Fibroblast of pulmonary artery (primary cell): Measurements from ENCODE around the gene MAP4K4.

Experiments
- DNase-seq: peaks from one replicate; pipeline ENCODE4 v3.0.0-alpha.2; 2010; ENCODE audit warnings: low read depth
- H3K4me3 ChIP-seq: replicated peaks from 2 replicates; pipeline ENCODE4 v1.5.1; 2011; ENCODE audit warnings: low read depth, mild to moderate bottlenecking, control low read depth, low read length, moderate library complexity
- CTCF ChIP-seq: IDR thresholded peaks from 2 replicates; pipeline ENCODE4 v1.5.1; 2011; ENCODE audit warnings: mild to moderate bottlenecking, control low read depth, low read length, inconsistent platforms; ENCODE audit errors: missing control alignments

The MAP4K4 gene

GRCh38 chr2:101788995-101789970 is 91.8 kb downstream of the MAP4K4 start:
- TF ChIP-seq CTCF, result no peak
- DNase-seq, result no peak
- no peak overlapping the region for H3K4me3 ChIP-seq

- no peak overlapping the region for H3K4me3 ChIP-seq
- DNase-seq, result peak; percentile 56
Observed at GRCh38 chr2:101790416-101790815, 92.9 kb downstream of the MAP4K4 start.

GRCh38 chr2:101790857-101791256 is 93.3 kb downstream of the MAP4K4 start:
- no peak for TF ChIP-seq CTCF
- DNase-seq, result peak; percentile 65
- no peak overlapping the region for H3K4me3 ChIP-seq

More at GRCh38 chr2:101790416-101790815, 92.9 kb downstream of the MAP4K4 start:
- TF ChIP-seq CTCF, result no peak

DNA sequence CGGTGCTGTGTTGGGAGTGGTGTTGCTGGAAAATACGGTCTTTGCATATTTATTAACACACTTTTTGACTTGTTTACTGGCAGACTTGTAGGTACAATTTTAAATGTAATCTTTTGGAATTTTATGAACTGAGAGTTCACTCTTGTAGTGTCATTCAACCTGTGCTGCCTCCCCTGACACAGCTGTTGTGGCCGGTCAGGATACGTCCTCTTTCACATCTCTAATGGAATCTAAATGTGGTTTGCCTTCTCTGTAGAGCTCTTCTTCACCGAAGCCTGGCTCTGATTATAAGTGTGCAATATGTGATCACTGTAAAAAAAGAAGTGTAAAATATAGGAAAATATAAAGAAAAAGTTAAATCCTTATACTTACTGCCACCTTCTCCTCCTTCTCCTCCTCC is 94.7 kb downstream of the MAP4K4 start:
- no peak for DNase-seq
- TF ChIP-seq CTCF, result no peak
- no peak overlapping the region for H3K4me3 ChIP-seq

DNA sequence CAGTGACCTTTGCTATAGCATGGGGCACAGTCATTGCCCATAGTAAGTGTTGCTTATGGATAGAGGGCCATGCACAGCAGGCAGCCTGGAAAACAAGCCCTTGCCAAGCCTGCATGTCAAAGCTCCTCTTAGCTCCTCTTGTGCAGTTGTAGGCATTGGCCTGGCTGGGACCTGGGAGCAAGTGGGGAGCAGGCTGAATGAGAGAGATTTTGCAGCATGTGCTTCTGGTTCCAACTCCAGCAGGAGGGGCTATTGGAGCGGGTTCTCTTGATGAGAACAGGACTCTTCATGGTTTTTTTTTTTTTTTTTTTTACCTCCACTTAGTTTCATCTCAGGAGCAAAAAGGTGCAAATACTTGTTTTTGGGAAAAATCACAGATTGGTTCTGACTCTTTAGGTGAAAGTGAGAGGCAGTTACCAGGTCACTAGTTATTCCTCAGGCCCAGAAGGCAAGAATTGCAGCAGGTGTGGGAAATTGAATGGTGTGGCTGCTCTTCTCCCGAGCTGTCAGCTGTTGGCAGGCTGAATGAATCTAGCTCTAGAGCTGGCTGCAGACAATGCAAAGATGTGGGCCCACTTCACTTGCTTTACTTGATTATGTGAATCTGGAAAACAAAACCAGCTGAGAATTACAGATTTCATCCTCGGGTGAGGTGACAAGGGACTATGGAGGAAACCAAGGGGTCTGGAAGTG is 95.9 kb downstream of the MAP4K4 start:
- peak; percentile 19 for TF ChIP-seq CTCF
- DNase-seq, result no peak
- H3K4me3 ChIP-seq, result no peak overlapping the region

- DNase-seq, result peak; percentile 42
- TF ChIP-seq CTCF, result no peak
- H3K4me3 ChIP-seq, result no peak overlapping the region
Observed at GRCh38 chr2:101794141-101794540, 96.6 kb downstream of the MAP4K4 start.
